ENCODE data around the gene PIP5K1B. TPM values are rescaled to one million over a fixed set of nuclear protein-coding genes. Genes with fewer than 3 reads are reported as not detected.

Gene PIP5K1B
- total RNA-seq, 1 donor from 2014 or later, result 0.71 TPM

- TF ChIP-seq CTCF (IDR thresholded peaks at IDR 0.05; ENCODE audit: insufficient read depth, low read length, poor library complexity, severe bottlenecking), result no peak
- no peaks in the 10 kb centered on the region for H3K36me3 ChIP-seq (ENCODE audit: control insufficient read depth, insufficient read depth, low read length)
- no peaks in the 10 kb centered on the region for H3K27me3 ChIP-seq (ENCODE audit: control insufficient read depth, insufficient read depth, low read length)
- no peak overlapping the region for H3K4me3 ChIP-seq (ENCODE audit: low read depth, low read length)
- DNase-seq (ENCODE audit: low read depth), result no peak
Observed at GRCh38 chr9:68777070-68777763, 72.2 kb downstream of the PIP5K1B start.

GRCh38 chr9:68778635-68779034 is 73.6 kb downstream of the PIP5K1B start:
- DNase-seq (ENCODE audit: low read depth), result no peak
- Histone ChIP-seq H3K36me3 (ENCODE audit: control insufficient read depth, insufficient read depth, low read length) (no peaks in the 10 kb centered on the region), H3K27me3 (ENCODE audit: control insufficient read depth, insufficient read depth, low read length) (no peaks in the 10 kb centered on the region), H3K4me3 (ENCODE audit: low read depth, low read length) (no peak overlapping the region)
- no peak for TF ChIP-seq CTCF (IDR thresholded peaks at IDR 0.05; ENCODE audit: insufficient read depth, low read length, poor library complexity, severe bottlenecking)

- no peaks in the 10 kb centered on the region for H3K27me3 ChIP-seq (ENCODE audit: control insufficient read depth, insufficient read depth, low read length)
- H3K4me3 ChIP-seq (ENCODE audit: low read depth, low read length), result peak overlapping the region; percentile 69
- H3K36me3 ChIP-seq (ENCODE audit: control insufficient read depth, insufficient read depth, low read length), result no peaks in the 10 kb centered on the region
- peak; percentile 65 for DNase-seq (ENCODE audit: low read depth)
- TF ChIP-seq CTCF (IDR thresholded peaks at IDR 0.05; ENCODE audit: insufficient read depth, low read length, poor library complexity, severe bottlenecking), result no peak
Observed at GRCh38 chr9:68779558-68780379, 74.7 kb downstream of the PIP5K1B start.

GRCh38 chr9:68780380-68780712 is 75.3 kb downstream of the PIP5K1B start:
- Histone ChIP-seq H3K36me3 (ENCODE audit: control insufficient read depth, insufficient read depth, low read length) (no peaks in the 10 kb centered on the region), H3K4me3 (ENCODE audit: low read depth, low read length) (peak overlapping the region; percentile 69), H3K27me3 (ENCODE audit: control insufficient read depth, insufficient read depth, low read length) (no peaks in the 10 kb centered on the region)
- no peak for DNase-seq (ENCODE audit: low read depth)
- TF ChIP-seq CTCF (IDR thresholded peaks at IDR 0.05; ENCODE audit: insufficient read depth, low read length, poor library complexity, severe bottlenecking), result no peak

GRCh38 chr9:68780720-68781119 is 75.7 kb downstream of the PIP5K1B start:
- Histone ChIP-seq H3K4me3 (ENCODE audit: low read depth, low read length) (peak overlapping the region; percentile 69), H3K36me3 (ENCODE audit: control insufficient read depth, insufficient read depth, low read length) (no peaks in the 10 kb centered on the region), H3K27me3 (ENCODE audit: control insufficient read depth, insufficient read depth, low read length) (no peaks in the 10 kb centered on the region)
- DNase-seq (ENCODE audit: low read depth), result no peak
- TF ChIP-seq CTCF (IDR thresholded peaks at IDR 0.05; ENCODE audit: insufficient read depth, low read length, poor library complexity, severe bottlenecking), result no peak

Data from kidney epithelial cell (primary cell).